ENCODE measurements around the gene GP1BB. TPM values are rescaled to one million over a fixed set of nuclear protein-coding genes. Genes with fewer than 3 reads are reported as not detected.
A peak's percentile ranks its signal among the peaks of the same experiment; 100 is the strongest.

The GP1BB gene
- total RNA-seq, 4 donors from 2014 or later: 1.4 to 3.5 (median 2.3) TPM; not detected in 1

GRCh38 chr22:19705181-19705934 is 18.0 kb upstream of the GP1BB start:
- DNase-seq (no peak), ATAC-seq (no peak)
- no peak overlapping the region for H3K27ac ChIP-seq
- H3K36me3 ChIP-seq: no peaks in the 10 kb centered on the region
- intact Hi-C loops (cut with DNase I; ENCODE audit: low total_unique reads): no loop called here
- TF ChIP-seq, protein P1, sequence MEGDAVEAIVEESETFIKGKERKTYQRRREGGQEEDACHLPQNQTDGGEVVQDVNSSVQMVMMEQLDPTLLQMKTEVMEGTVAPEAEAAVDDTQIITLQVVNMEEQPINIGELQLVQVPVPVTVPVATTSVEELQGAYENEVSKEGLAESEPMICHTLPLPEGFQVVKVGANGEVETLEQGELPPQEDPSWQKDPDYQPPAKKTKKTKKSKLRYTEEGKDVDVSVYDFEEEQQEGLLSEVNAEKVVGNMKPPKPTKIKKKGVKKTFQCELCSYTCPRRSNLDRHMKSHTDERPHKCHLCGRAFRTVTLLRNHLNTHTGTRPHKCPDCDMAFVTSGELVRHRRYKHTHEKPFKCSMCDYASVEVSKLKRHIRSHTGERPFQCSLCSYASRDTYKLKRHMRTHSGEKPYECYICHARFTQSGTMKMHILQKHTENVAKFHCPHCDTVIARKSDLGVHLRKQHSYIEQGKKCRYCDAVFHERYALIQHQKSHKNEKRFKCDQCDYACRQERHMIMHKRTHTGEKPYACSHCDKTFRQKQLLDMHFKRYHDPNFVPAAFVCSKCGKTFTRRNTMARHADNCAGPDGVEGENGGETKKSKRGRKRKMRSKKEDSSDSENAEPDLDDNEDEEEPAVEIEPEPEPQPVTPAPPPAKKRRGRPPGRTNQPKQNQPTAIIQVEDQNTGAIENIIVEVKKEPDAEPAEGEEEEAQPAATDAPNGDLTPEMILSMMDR (IDR thresholded peaks at IDR 0.05 in 4 of 5, conservative IDR thresholded peaks at IDR 0.05 in 1 of 5): no peak
- no peak for TF ChIP-seq POLR2A (IDR thresholded peaks at IDR 0.05)
- H3K4me3 ChIP-seq: no peak overlapping the region
- peaks cover 18 to 20% of the 10 kb centered on the region in 2 donors for H3K4me1 ChIP-seq
- H3K9me3 ChIP-seq: no peaks in the 10 kb centered on the region
- in situ Hi-C loops (cut with MboI; ENCODE audit: low sequenced_read_pairs in 4 of 4): no loop called here
- H3K27me3 ChIP-seq: no peaks in the 10 kb centered on the region

GRCh38 chr22:19706661-19707151 is 16.6 kb upstream of the GP1BB start:
- TF ChIP-seq POLR2A (IDR thresholded peaks at IDR 0.05): no peak
- TF ChIP-seq, protein P1 (IDR thresholded peaks at IDR 0.05 in 4 of 5, conservative IDR thresholded peaks at IDR 0.05 in 1 of 5): no peak
- DNase-seq (no peak), ATAC-seq (no peak)
- no peak overlapping the region for H3K4me3 ChIP-seq
- intact Hi-C loops (cut with DNase I; ENCODE audit: low total_unique reads): no loop called here
- H3K9me3 ChIP-seq: no peaks in the 10 kb centered on the region
- H3K4me1 ChIP-seq: peaks cover 18 to 20% of the 10 kb centered on the region in 2 donors
- no peak overlapping the region for H3K27ac ChIP-seq
- no peaks in the 10 kb centered on the region for H3K36me3 ChIP-seq
- in situ Hi-C loops (cut with MboI; ENCODE audit: low sequenced_read_pairs in 4 of 4): no loop called here
- H3K27me3 ChIP-seq: no peaks in the 10 kb centered on the region

GRCh38 chr22:19707347-19708290 is 15.7 kb upstream of the GP1BB start:
- no peak for DNase-seq

DNA sequence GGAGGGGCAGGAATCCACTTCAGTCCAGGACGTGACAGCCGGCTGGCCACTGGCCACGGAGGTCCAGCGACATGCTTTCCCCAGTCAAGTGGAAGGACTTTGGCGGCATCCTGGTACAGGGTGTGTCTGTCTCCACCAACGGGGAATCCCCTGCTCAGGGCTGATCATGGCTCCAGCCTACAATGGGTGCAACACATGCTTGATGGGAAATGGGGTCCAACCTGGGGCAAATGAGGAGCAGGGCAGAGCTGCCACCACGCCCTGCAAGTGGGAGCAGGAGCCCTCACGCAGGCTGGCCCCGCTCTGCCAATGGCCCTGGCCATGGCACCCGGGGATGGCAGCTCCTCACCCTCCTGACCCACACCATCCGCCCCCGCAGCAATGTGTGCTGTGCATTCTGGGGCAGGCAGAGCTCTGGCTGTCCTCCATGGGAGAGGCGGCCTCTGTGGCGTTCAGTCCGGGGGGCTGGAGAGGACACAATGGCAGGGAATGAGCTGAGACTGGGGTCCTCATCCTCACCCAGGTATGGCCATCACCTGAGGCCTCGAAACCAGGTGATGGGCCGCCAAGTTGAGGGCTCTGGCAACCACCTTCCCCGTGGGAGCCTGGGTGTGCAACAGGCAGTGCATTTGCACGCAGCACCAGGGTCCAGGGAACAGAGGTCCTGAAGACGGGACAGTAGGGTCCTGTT is 14.9 kb upstream of the GP1BB start:
- ATAC-seq (peak in 1 of 2 donors; percentile 35), DNase-seq (peak in 1 of 2 donors; percentile 45)
- in situ Hi-C loops (cut with MboI; ENCODE audit: low sequenced_read_pairs in 4 of 4): no loop called here
- H3K4me1 ChIP-seq: peaks cover 18 to 20% of the 10 kb centered on the region in 2 donors
- H3K36me3 ChIP-seq: no peaks in the 10 kb centered on the region
- no peaks in the 10 kb centered on the region for H3K9me3 ChIP-seq
- H3K27ac ChIP-seq: no peak overlapping the region
- H3K27me3 ChIP-seq: no peaks in the 10 kb centered on the region
- H3K4me3 ChIP-seq: no peak overlapping the region
- intact Hi-C loops (cut with DNase I; ENCODE audit: low total_unique reads): no loop called here
- no peak for TF ChIP-seq POLR2A (IDR thresholded peaks at IDR 0.05)
- TF ChIP-seq, protein P1 (IDR thresholded peaks at IDR 0.05 in 4 of 5, conservative IDR thresholded peaks at IDR 0.05 in 1 of 5): no peak

More at GRCh38 chr22:19707347-19708290, 15.7 kb upstream of the GP1BB start:
- in situ Hi-C loops (cut with MboI; ENCODE audit: low sequenced_read_pairs in 4 of 4): no loop called here
- ATAC-seq: no peak
- no peak overlapping the region for H3K27ac ChIP-seq
- no peak overlapping the region for H3K4me3 ChIP-seq
- no peaks in the 10 kb centered on the region for H3K9me3 ChIP-seq
- peaks cover 18 to 20% of the 10 kb centered on the region in 2 donors for H3K4me1 ChIP-seq
- H3K27me3 ChIP-seq: no peaks in the 10 kb centered on the region
- TF ChIP-seq, protein P1 (IDR thresholded peaks at IDR 0.05 in 4 of 5, conservative IDR thresholded peaks at IDR 0.05 in 1 of 5): no peak
- TF ChIP-seq POLR2A (IDR thresholded peaks at IDR 0.05): no peak
- H3K36me3 ChIP-seq: no peaks in the 10 kb centered on the region
- intact Hi-C loops (cut with DNase I; ENCODE audit: low total_unique reads): no loop called here
